H1 (cell line): ENCODE measurements around the gene ORMDL3. TPM values are rescaled to one million over a fixed set of nuclear protein-coding genes. Genes with fewer than 3 reads are reported as not detected.

Source experiments
- ATF2 ChIP-seq: IDR thresholded peaks from 2 replicates; pipeline ENCODE4 v1.6.1; 2012; ENCODE audit warnings: low read length, inconsistent platforms
- CBX8 ChIP-seq: fragments of 300-800, 300-1000 bp; sonication (generic); IDR thresholded peaks from 2 replicates; pipeline ENCODE4 v1.7.1; 2016; ENCODE audit warnings: low read depth, low read length, borderline replicate concordance
- CTCF ChIP-seq, 3 experiments: IDR thresholded peaks; 1 replicate in 2 of 3; 2 replicates in 1 of 3; pipeline versions ENCODE4 v1.5.1 to v1.6.1; 2011; ENCODE audit warnings: low read length in 3 of 3, mild to moderate bottlenecking in 3 of 3, inconsistent platforms in 2 of 3, low read depth in 1 of 3, moderate library complexity in 1 of 3; ENCODE audit not compliant: insufficient read depth in 1 of 3; ENCODE audit errors: control extremely low read depth in 1 of 3
- POLR2AphosphoS5 ChIP-seq: IDR thresholded peaks from 2 replicates; pipeline ENCODE4 v1.6.1; 2011; ENCODE audit warnings: low read depth, low read length
- polyA plus RNA-seq, 7 experiments: library from polyadenylated mRNA; depleted of rRNA in 3 of 7; stranded (reverse) in 5 of 7; unstranded in 2 of 7; fragments of >200 nt in 5 of 7; fragments of 200-250 nt in 2 of 7; gene quantifications; 1 replicate in 5 of 7; 2 replicates in 1 of 7; 4 replicates in 1 of 7; pipeline versions ENCODE4 v1.2.1 to v1.2.3, GENCODE V29; 2011 to 2013; ENCODE audit warnings: missing spikeins in 2 of 7, mixed read lengths in 2 of 7
- total RNA-seq: library from RNA; stranded (reverse); fragmentation: NEBNext Ultra II Directional; extraction: Animal tissue kit (Norgen Biotek cat#: 25700); gene quantifications from 2 replicates; pipeline ENCODE4 v1.2.1, GENCODE V29; 2021

ORMDL3 gene
- total and polyA plus RNA-seq, 2 of the 8 experiments (the other 6 are each of a cell fraction or from before 2014, with no cell fraction given) = 50.4 to 108 TPM

- TF ChIP-seq CTCF (IDR thresholded peaks at IDR 0.05; ENCODE audit: control extremely low read depth in 1 of 3, insufficient read depth in 1 of 3, low read depth in 1 of 3, low read length in 3 of 3) (no peak), CBX8 (no peak), POLR2AphosphoS5 (0 out of 2 replicates have a peak, but pooled peaks have one; percentile 16), ATF2 (no peak)
Measured at GRCh38 chr17:39926588-39927100, 757 bp downstream of the ORMDL3 start (continued).
